SU-DHL-6 (cell line): ENCODE measurements around the gene FRMD4B.

Experiments used
- EZH2phosphoT487 ChIP-seq: fragments of 200-600 bp; sonication (generic), shearing (Covaris generic); conservative IDR thresholded peaks from 2 replicates; pipeline ENCODE4 v1.6.1; 2018; ENCODE audit warnings: mild to moderate bottlenecking, antibody characterized with exemption, low read length, moderate library complexity, mixed read lengths
- TF ChIP-seq, protein P1 (sequence below): fragments of 200-600 bp; sonication (generic); IDR thresholded peaks from one replicate; pipeline ENCODE4 v1.5.1; 2017; ENCODE audit warnings: antibody characterized with exemption, mild to moderate bottlenecking, low read length, moderate library complexity; ENCODE audit not compliant: insufficient read depth, poor library complexity, severe bottlenecking

DNA sequence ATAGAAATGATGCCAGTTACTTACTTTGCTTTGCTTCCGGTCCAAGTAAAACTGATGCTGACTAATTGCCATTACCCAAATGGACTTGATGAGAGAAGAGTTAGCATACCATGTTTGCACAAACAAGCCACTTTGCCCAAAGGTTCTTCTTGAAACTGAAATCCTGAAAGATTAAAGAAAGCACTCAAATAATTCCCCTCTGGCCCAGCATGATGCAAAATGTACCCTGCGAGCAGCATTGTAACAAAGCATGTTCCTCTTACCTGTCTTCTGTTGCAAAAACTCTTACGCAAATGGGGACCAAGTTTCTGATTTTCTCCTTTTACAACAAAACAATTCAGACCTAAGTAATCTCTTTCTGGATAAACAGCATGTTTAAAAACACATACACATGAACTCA lies 189.0 kb downstream of the FRMD4B start:
- TF ChIP-seq, protein P1, sequence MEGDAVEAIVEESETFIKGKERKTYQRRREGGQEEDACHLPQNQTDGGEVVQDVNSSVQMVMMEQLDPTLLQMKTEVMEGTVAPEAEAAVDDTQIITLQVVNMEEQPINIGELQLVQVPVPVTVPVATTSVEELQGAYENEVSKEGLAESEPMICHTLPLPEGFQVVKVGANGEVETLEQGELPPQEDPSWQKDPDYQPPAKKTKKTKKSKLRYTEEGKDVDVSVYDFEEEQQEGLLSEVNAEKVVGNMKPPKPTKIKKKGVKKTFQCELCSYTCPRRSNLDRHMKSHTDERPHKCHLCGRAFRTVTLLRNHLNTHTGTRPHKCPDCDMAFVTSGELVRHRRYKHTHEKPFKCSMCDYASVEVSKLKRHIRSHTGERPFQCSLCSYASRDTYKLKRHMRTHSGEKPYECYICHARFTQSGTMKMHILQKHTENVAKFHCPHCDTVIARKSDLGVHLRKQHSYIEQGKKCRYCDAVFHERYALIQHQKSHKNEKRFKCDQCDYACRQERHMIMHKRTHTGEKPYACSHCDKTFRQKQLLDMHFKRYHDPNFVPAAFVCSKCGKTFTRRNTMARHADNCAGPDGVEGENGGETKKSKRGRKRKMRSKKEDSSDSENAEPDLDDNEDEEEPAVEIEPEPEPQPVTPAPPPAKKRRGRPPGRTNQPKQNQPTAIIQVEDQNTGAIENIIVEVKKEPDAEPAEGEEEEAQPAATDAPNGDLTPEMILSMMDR = no peak
- TF ChIP-seq EZH2phosphoT487 = no peak
